ENCODE data around the gene CSTF1. TPM values are rescaled to one million over a fixed set of nuclear protein-coding genes. Genes with fewer than 3 reads are reported as not detected.

CSTF1 gene
- total and polyA plus RNA-seq, 8 donors: 30.0 to 44.6 (median 41.5) TPM

GRCh38 chr20:56453352-56453751 is 60.9 kb downstream of the CSTF1 start:
- intact Hi-C loops (cut with DNase I): loop anchor here in 1 of 2 donors (10.0 kb wide), 1 partner anchor 59 kb away; the partner anchor contains the start of genes AURKA and CSTF1
- Histone ChIP-seq H3K4me1 (no peaks in the 10 kb centered on the region), H3K27me3 (peaks cover 0 to 5% of the 10 kb centered on the region in 2 donors), H3K36me3 (peaks cover 0 to 11% of the 10 kb centered on the region in 2 donors), H3K27ac (no peak overlapping the region), H3K9me3 (no peaks in the 10 kb centered on the region), H3K4me3 (no peak overlapping the region)
- DNase-seq: no peak
- TF ChIP-seq CTCF (IDR thresholded peaks at IDR 0.05): no peak
- ATAC-seq: no peak

- TF ChIP-seq CTCF (IDR thresholded peaks at IDR 0.05): no peak
- no peaks in the 10 kb centered on the region for H3K4me1 ChIP-seq
- H3K27me3 ChIP-seq: peaks cover 0 to 7% of the 10 kb centered on the region in 2 donors
- H3K4me3 ChIP-seq: no peak overlapping the region
- no peak overlapping the region for H3K27ac ChIP-seq
- H3K9me3 ChIP-seq: no peaks in the 10 kb centered on the region
- DNase-seq: no peak
- ATAC-seq: no peak
- intact Hi-C loops (cut with DNase I): loop anchor here in 1 of 2 donors (10.0 kb wide), 1 partner anchor 60 kb away; the partner anchor contains the start of genes AURKA and CSTF1
- H3K36me3 ChIP-seq: peaks cover 0 to 21% of the 10 kb centered on the region in 2 donors
Observed at GRCh38 chr20:56454754-56455153, 62.3 kb downstream of the CSTF1 start.

Other genes with a start within 250 kb of the CSTF1 start
- gene MC3R, start 143.9 kb upstream of the CSTF1 start, total RNA-seq: not detected
- gene MC3R, start 143.9 kb upstream of the CSTF1 start, polyA plus RNA-seq (ENCODE audit: insufficient read length in 6 of 6): not detected
- gene FAM210B, start 33.7 kb upstream of the CSTF1 start, total RNA-seq: 10 to 100 TPM; 32.0 to 65.1 TPM
- 10 to 100 TPM; 61.2 to 68.9 (median 64.8) TPM for gene FAM210B, start 33.7 kb upstream of the CSTF1 start, polyA plus RNA-seq (ENCODE audit: insufficient read length in 6 of 6)
- gene AURKA, start 430 bp upstream of the CSTF1 start, total RNA-seq: 10 to 100 TPM in 1 of 2 donors, 1 to 10 TPM in 1; 3.7 to 22.3 TPM
- gene AURKA, start 430 bp upstream of the CSTF1 start, polyA plus RNA-seq (ENCODE audit: insufficient read length in 6 of 6): 10 to 100 TPM; 12.0 to 28.8 (median 17.2) TPM
- gene CASS4, start 19.6 kb downstream of the CSTF1 start, total RNA-seq: 10 to 100 TPM; 14.4 to 28.1 TPM
- gene CASS4, start 19.6 kb downstream of the CSTF1 start, polyA plus RNA-seq (ENCODE audit: insufficient read length in 6 of 6): 10 to 100 TPM; 20.6 to 24.7 (median 23.4) TPM
- 10 to 100 TPM; 68.2 to 85.1 TPM for gene RTF2, start 76.0 kb downstream of the CSTF1 start, total RNA-seq
- gene RTF2, start 76.0 kb downstream of the CSTF1 start, polyA plus RNA-seq (ENCODE audit: insufficient read length in 6 of 6): 100 to 1,000 TPM; 116 to 133 (median 128) TPM
- gene FAM209A, start 132.1 kb downstream of the CSTF1 start, total RNA-seq: under 1 TPM in 1 of 2 donors, not detected in 1; 0.81 TPM
- under 1 TPM in 5 of 6 donors, not detected in 1; 0.29 to 0.59 (median 0.39) TPM for gene FAM209A, start 132.1 kb downstream of the CSTF1 start, polyA plus RNA-seq (ENCODE audit: insufficient read length in 6 of 6)
- gene FAM209B, start 140.6 kb downstream of the CSTF1 start, total RNA-seq: under 1 TPM in 1 of 2 donors, not detected in 1; 0.42 TPM
- under 1 TPM in 4 of 6 donors, not detected in 2; 0.30 to 0.63 (median 0.34) TPM for gene FAM209B, start 140.6 kb downstream of the CSTF1 start, polyA plus RNA-seq (ENCODE audit: insufficient read length in 6 of 6)
- 1 to 10 TPM; 3.7 to 4.1 TPM for gene TFAP2C, start 236.7 kb downstream of the CSTF1 start, total RNA-seq
- gene TFAP2C, start 236.7 kb downstream of the CSTF1 start, polyA plus RNA-seq (ENCODE audit: insufficient read length in 6 of 6): 1 to 10 TPM; 2.4 to 3.6 (median 3.2) TPM

Data from left lung (tissue), 10 donors.